ENCODE data around the gene AXDND1.

GRCh38 chr1:179393721-179394120 lies 27.9 kb downstream of the AXDND1 start:
- TF ChIP-seq CTCF (IDR thresholded peaks at IDR 0.05; ENCODE audit: borderline replicate concordance, extremely low read depth, low read length, poor library complexity, severe bottlenecking) (no peak), EZH2 (IDR thresholded peaks at IDR 0.05; ENCODE audit: borderline replicate concordance, low read depth, low read length, severe bottlenecking) (no peak)

All from DND-41 (cell line).